Stimulated activated CD8-positive, alpha-beta memory T cell treated with anti-CD3 and anti-CD28 coated beads, Interleukin-7, amount 100 ng/mL, for 48 hours (primary cell): Measurements from ENCODE around the gene ESYT2.
"Not testable (repeated sequence)": the region's sequence is repeated elsewhere in the genome, so short reads cannot be mapped to it uniquely, and the experiment has no call there.

ENCODE experiments used
- DNase-seq, 2 donors: peaks; one replicate each; pipeline ENCODE4 v3.0.0-alpha.2; 2020; ENCODE audit warnings: low read depth in 1 of 2; ENCODE audit errors: extremely low read depth in 1 of 2

ESYT2 gene

GRCh38 chr7:158703679-158704523 is 125.4 kb downstream of the ESYT2 start:
- not testable (repeated sequence) for DNase-seq

- no peak for DNase-seq
Observed at GRCh38 chr7:158702944-158703343, 126.4 kb downstream of the ESYT2 start.

GRCh38 chr7:158702196-158702595 is 127.1 kb downstream of the ESYT2 start:
- no peak for DNase-seq

GRCh38 chr7:158700008-158700407 is 129.3 kb downstream of the ESYT2 start:
- DNase-seq = no peak

GRCh38 chr7:158699341-158699740 is 130.0 kb downstream of the ESYT2 start:
- DNase-seq = no peak

GRCh38 chr7:158698657-158699195 is 130.6 kb downstream of the ESYT2 start:
- DNase-seq = no peak

GRCh38 chr7:158697597-158697996 is 131.7 kb downstream of the ESYT2 start:
- DNase-seq = not testable (repeated sequence)

GRCh38 chr7:158695726-158696452 is 133.4 kb downstream of the ESYT2 start:
- no peak for DNase-seq

- no peak for DNase-seq
Observed at GRCh38 chr7:158695056-158695455, 134.3 kb downstream of the ESYT2 start.

GRCh38 chr7:158694650-158695049 is 134.7 kb downstream of the ESYT2 start:
- DNase-seq = no peak

- DNase-seq = no peak
Observed at GRCh38 chr7:158689488-158689887, 139.8 kb downstream of the ESYT2 start.

GRCh38 chr7:158687406-158687805 is 141.9 kb downstream of the ESYT2 start:
- DNase-seq = no peak

GRCh38 chr7:158685693-158686092 is 143.6 kb downstream of the ESYT2 start:
- DNase-seq = no peak

- DNase-seq = no peak
Observed at GRCh38 chr7:158684329-158684728, 145.0 kb downstream of the ESYT2 start.

GRCh38 chr7:158683541-158683940 is 145.8 kb downstream of the ESYT2 start:
- DNase-seq = no peak

GRCh38 chr7:158682456-158682855 is 146.9 kb downstream of the ESYT2 start:
- no peak for DNase-seq
